Stimulated activated naive CD4-positive, alpha-beta T cell (primary cell): ENCODE measurements around the gene MYO16.

Source experiments
- DNase-seq, 6 experiments: peaks; one replicate each; lab custom pipeline; 2025; lab: John Stamatoyannopoulos, UW

Gene MYO16

GRCh38 chr13:109126891-109127641 lies 497.7 kb downstream of the MYO16 start:
- DNase-seq, result no peak

- no peak for DNase-seq
Observed at GRCh38 chr13:109128121-109128520, 498.7 kb downstream of the MYO16 start.

- DNase-seq, result no peak
Observed at GRCh38 chr13:109130093-109130835, 500.9 kb downstream of the MYO16 start.

GRCh38 chr13:109131698-109132257 lies 502.4 kb downstream of the MYO16 start:
- no peak for DNase-seq

- DNase-seq, result no peak
Observed at GRCh38 chr13:109135018-109135417, 505.6 kb downstream of the MYO16 start.

GRCh38 chr13:109136873-109137272 lies 507.5 kb downstream of the MYO16 start:
- no peak for DNase-seq

GRCh38 chr13:109139346-109139745 lies 509.9 kb downstream of the MYO16 start:
- no peak for DNase-seq

GRCh38 chr13:109140054-109140453 lies 510.6 kb downstream of the MYO16 start:
- no peak for DNase-seq

- DNase-seq, result no peak
Observed at GRCh38 chr13:109140479-109141349, 511.3 kb downstream of the MYO16 start.

- no peak for DNase-seq
Observed at GRCh38 chr13:109141706-109142105, 512.3 kb downstream of the MYO16 start.

- no peak for DNase-seq
Observed at GRCh38 chr13:109144693-109145437, 515.5 kb downstream of the MYO16 start.

GRCh38 chr13:109145631-109146030 lies 516.2 kb downstream of the MYO16 start:
- DNase-seq, result peak in 1 of 6 experiments; percentile 3

GRCh38 chr13:109146393-109146792 lies 517.0 kb downstream of the MYO16 start:
- no peak for DNase-seq

GRCh38 chr13:109146912-109147647 lies 517.7 kb downstream of the MYO16 start:
- DNase-seq, result no peak

GRCh38 chr13:109148243-109148642 lies 518.8 kb downstream of the MYO16 start:
- no peak for DNase-seq

GRCh38 chr13:109150696-109151095 lies 521.3 kb downstream of the MYO16 start:
- no peak for DNase-seq

- DNase-seq, result no peak
Observed at GRCh38 chr13:109151255-109151654, 521.8 kb downstream of the MYO16 start.

- no peak for DNase-seq
Observed at GRCh38 chr13:109151696-109152095, 522.3 kb downstream of the MYO16 start.

- no peak for DNase-seq
Observed at GRCh38 chr13:109152311-109152820, 523.0 kb downstream of the MYO16 start.

GRCh38 chr13:109152941-109153340 lies 523.5 kb downstream of the MYO16 start:
- DNase-seq, result no peak
